Stimulated activated CD4-positive, alpha-beta T cell treated with anti-CD3 and anti-CD28 coated beads, Interleukin-2, amount 100 ng/mL, for 4 hours (primary cell): ENCODE data around the gene S100A4.
"Not testable (repeated sequence)": the region's sequence is repeated elsewhere in the genome, so short reads cannot be mapped to it uniquely, and the experiment has no call there.

Experiments used
- DNase-seq: peaks from one replicate; pipeline ENCODE4 v3.0.0-alpha.2; 2020; ENCODE audit warnings: low read depth

Gene S100A4

GRCh38 chr1:153545067-153546055 lies at the start of gene S100A4:
Gene S100A4 (minus strand): TSS chr1:153545806. CDS start chr1:153544794, 1,012 bp downstream.
- peak; percentile 93 for DNase-seq

DNA sequence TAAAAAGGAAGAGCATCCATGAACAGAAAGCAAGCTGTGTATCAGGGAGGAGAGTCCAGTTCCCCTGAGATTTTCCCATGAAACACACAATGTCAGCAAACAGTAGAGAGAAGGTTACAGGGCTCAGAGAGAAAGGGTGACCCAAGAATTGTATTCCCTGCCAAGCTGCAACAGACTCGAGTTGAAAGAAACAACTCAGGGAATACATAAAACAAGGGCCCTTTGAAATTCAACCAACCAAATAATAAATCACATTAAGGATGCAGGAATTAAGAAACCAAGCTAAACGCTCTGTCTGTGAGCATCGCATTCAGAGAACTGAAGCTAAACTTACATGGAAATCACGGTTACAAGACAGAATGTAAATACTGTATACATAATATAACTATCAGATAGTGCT lies 47.1 kb upstream of the S100A4 start:
- no peak for DNase-seq

- DNase-seq = no peak
Observed at GRCh38 chr1:153588482-153588881, 42.9 kb upstream of the S100A4 start.

- DNase-seq = not testable (repeated sequence)
Observed at GRCh38 chr1:153588033-153588432, 42.4 kb upstream of the S100A4 start.

DNA sequence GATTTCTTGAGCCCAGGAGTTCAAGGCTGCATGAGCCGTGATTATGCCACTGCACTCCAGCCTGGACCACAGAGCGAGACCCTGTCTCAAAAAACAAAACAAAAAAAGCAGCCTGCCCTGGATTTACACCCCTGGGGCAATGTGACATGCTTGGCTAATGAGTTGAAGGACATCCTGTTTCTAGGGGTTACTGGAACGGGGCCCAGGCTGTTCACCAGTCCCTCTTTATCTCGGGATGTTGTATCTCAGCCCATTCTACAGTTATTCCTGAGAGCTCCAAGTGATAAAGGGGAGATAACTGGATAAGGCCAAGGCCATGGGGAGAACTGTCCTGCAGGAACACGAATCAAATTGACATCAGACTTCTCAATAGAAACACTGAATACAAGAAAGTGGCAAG lies 41.7 kb upstream of the S100A4 start:
- no peak for DNase-seq

GRCh38 chr1:153586347-153586746 lies 40.7 kb upstream of the S100A4 start:
- no peak for DNase-seq

- no peak for DNase-seq
Observed at GRCh38 chr1:153585006-153585405, 39.4 kb upstream of the S100A4 start.

DNA sequence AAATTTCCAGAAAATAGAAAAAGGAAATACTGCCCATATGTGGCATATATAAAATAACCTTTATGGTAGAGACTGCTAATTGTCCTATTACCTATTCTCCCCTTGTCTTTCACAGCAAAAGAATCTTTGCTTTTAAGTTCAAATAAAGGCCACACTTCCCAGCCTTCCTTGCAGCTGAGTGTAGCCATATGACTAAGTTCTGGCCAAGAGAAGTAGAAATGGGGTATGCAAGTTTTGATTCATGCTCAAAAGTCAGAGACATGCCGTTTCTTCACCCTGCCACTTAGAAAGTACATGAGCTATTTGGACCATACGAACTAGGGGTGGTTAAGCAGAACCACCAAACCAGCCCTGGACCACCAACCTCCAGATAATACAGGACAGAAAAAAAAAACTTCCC lies 38.4 kb upstream of the S100A4 start:
- DNase-seq = no peak

- DNase-seq = not testable (repeated sequence)
Observed at GRCh38 chr1:153583514-153583913, 37.9 kb upstream of the S100A4 start.

GRCh38 chr1:153582836-153583235 lies 37.2 kb upstream of the S100A4 start:
- DNase-seq = not testable (repeated sequence)

DNA sequence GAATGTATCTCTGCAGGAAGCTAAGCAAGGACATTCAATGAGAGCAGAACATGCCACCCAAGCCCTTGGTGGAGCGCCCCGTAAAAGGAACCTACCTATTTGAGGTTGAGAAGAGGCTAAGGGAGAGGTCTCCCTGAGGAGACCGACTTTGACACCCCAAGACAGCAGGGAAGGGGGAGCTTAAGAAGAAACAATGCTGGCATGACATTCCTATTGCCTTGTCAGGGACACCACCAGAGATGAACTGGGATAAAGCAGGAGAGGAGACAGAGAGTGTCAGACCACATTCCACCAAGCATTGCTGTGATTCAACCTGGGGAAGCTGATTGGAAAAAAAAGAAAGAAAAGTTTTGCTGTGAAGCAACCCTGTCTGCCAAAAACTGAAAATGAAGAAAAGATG lies 33.3 kb upstream of the S100A4 start:
- no peak for DNase-seq

DNA sequence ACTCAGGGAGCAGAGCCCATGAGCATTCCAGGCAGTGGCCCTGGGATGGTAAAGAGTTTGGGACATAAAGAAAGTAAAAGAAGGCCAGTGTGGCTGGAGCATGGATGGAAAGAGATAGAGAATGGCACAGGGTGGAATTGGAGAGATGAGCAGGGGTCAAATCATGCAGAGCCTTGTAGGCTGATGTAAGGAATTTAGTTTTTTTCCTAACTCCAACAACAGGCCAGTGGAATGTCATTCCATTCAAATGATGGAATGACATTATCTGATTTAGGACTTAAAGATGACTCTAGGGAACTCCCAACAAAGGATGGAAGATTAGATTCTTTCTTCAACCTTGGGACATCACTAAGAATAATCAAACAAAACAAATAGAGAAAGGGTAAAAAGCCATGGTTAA lies 32.9 kb upstream of the S100A4 start:
- DNase-seq = no peak

DNA sequence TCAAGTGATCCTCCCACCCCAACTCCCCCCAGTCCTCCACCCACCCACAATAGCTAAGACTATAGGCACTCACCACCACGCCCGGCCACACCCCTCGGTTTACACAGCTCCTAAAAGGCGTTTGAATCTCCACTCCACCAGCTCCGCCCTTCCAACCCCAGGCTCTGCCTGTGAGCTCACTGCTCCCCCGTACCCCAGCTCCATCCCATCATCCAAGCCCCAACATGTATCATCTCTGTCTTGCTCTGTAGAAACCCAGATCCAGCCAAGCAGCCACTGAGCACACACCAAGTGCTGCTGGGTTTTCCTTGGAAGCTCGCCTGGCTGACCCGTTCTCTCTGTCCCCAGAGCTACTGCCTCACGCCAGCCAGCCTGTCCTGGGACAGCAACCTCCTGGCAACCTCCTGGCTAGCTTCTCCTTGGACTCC lies 32.0 kb upstream of the S100A4 start:
- no peak for DNase-seq

DNA sequence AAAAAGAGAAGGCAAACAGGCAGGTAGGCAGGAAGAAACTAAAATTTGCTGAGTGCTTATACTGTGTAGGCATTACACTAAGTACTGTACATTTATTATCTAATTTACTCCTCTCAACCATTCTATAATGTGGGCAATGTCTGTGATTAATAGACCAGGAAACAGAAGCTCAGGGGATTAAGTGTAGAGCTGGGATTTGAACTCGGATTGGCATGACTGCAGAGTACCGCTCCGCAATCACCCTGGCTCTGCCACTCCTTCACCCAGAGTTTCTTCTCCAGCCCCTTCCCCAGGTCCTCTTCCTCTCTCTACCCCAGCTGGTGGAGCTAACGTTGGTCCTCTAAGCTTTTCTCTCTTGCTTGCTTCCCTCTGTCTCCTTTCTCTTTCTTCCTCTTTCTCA lies 31.5 kb upstream of the S100A4 start:
- DNase-seq = no peak

- not testable (repeated sequence) for DNase-seq
Observed at GRCh38 chr1:153575497-153575896, 29.9 kb upstream of the S100A4 start.

GRCh38 chr1:153575081-153575491 lies 29.5 kb upstream of the S100A4 start:
- DNase-seq = not testable (repeated sequence)

DNA sequence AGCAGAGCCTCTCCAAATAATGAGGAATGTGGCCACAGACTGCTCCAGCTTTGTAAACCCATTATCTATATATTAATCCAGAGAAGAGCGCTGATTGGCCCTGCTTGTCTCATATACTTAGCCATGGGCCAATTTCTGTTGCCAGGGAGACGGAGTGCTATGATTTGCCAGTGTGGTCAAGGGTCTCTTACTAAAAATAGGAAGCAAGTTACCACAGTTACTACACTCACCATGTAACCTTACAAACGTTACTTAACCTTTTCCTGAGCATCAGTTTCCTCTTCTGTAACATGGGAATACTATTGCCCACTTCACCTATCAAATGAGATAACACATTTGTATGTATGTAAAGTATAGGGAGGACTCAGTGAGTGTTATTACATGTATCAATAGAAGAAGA lies 27.7 kb upstream of the S100A4 start:
- DNase-seq = no peak

GRCh38 chr1:153572569-153573015 lies 27.0 kb upstream of the S100A4 start:
- DNase-seq = no peak

DNA sequence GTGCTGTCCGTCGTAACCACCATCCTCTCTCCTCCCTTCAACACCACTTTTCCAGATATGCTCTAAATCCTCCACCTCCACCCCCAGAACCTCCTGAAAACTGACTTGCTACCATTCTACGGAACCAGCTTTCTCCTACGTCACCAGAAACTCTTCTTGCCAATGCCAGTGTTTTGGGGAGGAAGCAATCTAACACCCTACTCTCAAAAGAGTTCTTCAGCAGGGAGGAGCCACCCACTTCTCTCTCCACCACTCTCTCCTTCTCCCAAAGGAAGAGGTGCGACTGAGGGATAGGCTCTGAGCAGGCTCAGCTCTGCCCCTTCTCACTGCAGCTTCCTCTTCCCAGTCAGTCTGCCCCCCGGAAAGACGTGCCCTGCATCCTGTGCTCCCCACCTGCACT lies 26.1 kb upstream of the S100A4 start:
- no peak for DNase-seq

- no peak for DNase-seq
Observed at GRCh38 chr1:153570874-153571273, 25.3 kb upstream of the S100A4 start.

GRCh38 chr1:153569465-153569864 lies 23.9 kb upstream of the S100A4 start:
- DNase-seq = no peak

- DNase-seq = peak; percentile 70
Observed at GRCh38 chr1:153568367-153569099, 22.9 kb upstream of the S100A4 start.
